GM21526 (cell line): ENCODE data around the gene SLC25A25.

Experiments used
- ATAC-seq: cut with Tn5 transposase; IDR thresholded peaks from one replicate; pipeline ENCODE4 v1.9.1; 2021; ENCODE audit warnings: moderate library complexity; ENCODE audit not compliant: unreplicated experiment, low FRiP score

Gene SLC25A25

GRCh38 chr9:128049843-128050242 lies 18.2 kb upstream of the SLC25A25 start:
- ATAC-seq: no peak

- ATAC-seq: no peak
Measured at GRCh38 chr9:128051932-128052709, 15.9 kb upstream of the SLC25A25 start.

- ATAC-seq: no peak
Measured at GRCh38 chr9:128053560-128053959, 14.5 kb upstream of the SLC25A25 start.

GRCh38 chr9:128054087-128054486 lies 13.9 kb upstream of the SLC25A25 start:
- ATAC-seq: no peak

- ATAC-seq: no peak
Measured at GRCh38 chr9:128055344-128056040, 12.5 kb upstream of the SLC25A25 start.

GRCh38 chr9:128056086-128056485 lies 11.9 kb upstream of the SLC25A25 start:
- no peak for ATAC-seq

- ATAC-seq: no peak
Measured at GRCh38 chr9:128056887-128057723, 10.9 kb upstream of the SLC25A25 start.

- no peak for ATAC-seq
Measured at GRCh38 chr9:128057724-128058409, 10.2 kb upstream of the SLC25A25 start.

GRCh38 chr9:128059365-128059983 lies 8.6 kb upstream of the SLC25A25 start:
- ATAC-seq: no peak

- ATAC-seq: no peak
Measured at GRCh38 chr9:128061275-128061960, 6.6 kb upstream of the SLC25A25 start.

- no peak for ATAC-seq
Measured at GRCh38 chr9:128062279-128062678, 5.8 kb upstream of the SLC25A25 start.

- no peak for ATAC-seq
Measured at GRCh38 chr9:128062846-128063831, 4.9 kb upstream of the SLC25A25 start.

- ATAC-seq: no peak
Measured at GRCh38 chr9:128065907-128066712, 1.9 kb upstream of the SLC25A25 start.

- ATAC-seq: peak; percentile 57
Measured at GRCh38 chr9:128066713-128067644, 1.1 kb upstream of the SLC25A25 start, which contains the start of gene NAIF1. TSS of gene NAIF1 (minus strand) at chr9:128067320. CDS start at chr9:128067101, 219 bp downstream.

GRCh38 chr9:128068386-128069205 lies 564 bp downstream of the SLC25A25 start:
- peak; percentile 2 for ATAC-seq
